Myocyte (in vitro differentiated cells): ENCODE results near the gene CEP120. TPM values are rescaled to one million over a fixed set of nuclear protein-coding genes. Genes with fewer than 3 reads are reported as not detected.

Experiments used
- DNase-seq: peaks from one replicate; pipeline ENCODE4 v3.0.0-alpha.2; 2012; ENCODE audit warnings: low read depth
- total RNA-seq: library from RNA; depleted of rRNA; stranded (reverse); fragments of >200 nt; gene quantifications from 2 replicates; pipeline ENCODE4 v1.2.3, GENCODE V29; 2014

Gene CEP120
- total RNA-seq, 1 donor from 2014 or later: 9.1 TPM

- DNase-seq: no peak
These were observed 119.4 kb downstream of the CEP120 start for GRCh38 chr5:123303802-123304201.

- no peak for DNase-seq
These were observed 122.9 kb downstream of the CEP120 start for GRCh38 chr5:123300266-123300665.

- DNase-seq: no peak
These were observed 124.1 kb downstream of the CEP120 start for GRCh38 chr5:123299136-123299535.

- no peak for DNase-seq
These were observed 124.7 kb downstream of the CEP120 start for GRCh38 chr5:123298335-123299030.

GRCh38 chr5:123297866-123298265 is 125.3 kb downstream of the CEP120 start:
- no peak for DNase-seq

GRCh38 chr5:123297198-123297831 is 125.9 kb downstream of the CEP120 start:
- no peak for DNase-seq

Other genes starting within 250 kb of the CEP120 start
- 33.0 and 38.9 TPM in 2 replicates for gene CSNK1G3, start 88.8 kb upstream of the CEP120 start, total RNA-seq